ENCODE measurements around the gene HDAC4.

DNA sequence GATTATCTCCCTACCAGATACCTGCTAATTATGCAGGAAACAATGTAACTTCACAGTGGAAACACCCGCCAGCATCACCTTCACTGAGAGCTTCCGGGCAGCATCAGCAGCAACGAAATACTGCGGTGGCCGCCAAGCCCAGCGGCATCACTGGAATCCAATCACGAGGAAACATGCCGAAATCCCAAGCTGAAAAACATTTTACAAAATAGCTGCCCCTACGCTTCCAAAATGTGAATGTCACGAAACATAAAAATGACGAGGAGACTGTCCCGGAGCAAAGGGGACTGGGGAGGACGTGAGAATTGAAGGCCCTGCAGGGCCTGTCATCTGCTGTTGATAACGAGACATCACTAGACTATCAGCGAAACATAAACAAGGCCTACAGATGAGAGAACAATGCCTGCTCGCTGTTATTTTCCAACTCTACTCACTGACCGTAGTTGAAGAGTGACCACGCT lies 82.6 kb downstream of the HDAC4 start:
- TF ChIP-seq, protein P1, sequence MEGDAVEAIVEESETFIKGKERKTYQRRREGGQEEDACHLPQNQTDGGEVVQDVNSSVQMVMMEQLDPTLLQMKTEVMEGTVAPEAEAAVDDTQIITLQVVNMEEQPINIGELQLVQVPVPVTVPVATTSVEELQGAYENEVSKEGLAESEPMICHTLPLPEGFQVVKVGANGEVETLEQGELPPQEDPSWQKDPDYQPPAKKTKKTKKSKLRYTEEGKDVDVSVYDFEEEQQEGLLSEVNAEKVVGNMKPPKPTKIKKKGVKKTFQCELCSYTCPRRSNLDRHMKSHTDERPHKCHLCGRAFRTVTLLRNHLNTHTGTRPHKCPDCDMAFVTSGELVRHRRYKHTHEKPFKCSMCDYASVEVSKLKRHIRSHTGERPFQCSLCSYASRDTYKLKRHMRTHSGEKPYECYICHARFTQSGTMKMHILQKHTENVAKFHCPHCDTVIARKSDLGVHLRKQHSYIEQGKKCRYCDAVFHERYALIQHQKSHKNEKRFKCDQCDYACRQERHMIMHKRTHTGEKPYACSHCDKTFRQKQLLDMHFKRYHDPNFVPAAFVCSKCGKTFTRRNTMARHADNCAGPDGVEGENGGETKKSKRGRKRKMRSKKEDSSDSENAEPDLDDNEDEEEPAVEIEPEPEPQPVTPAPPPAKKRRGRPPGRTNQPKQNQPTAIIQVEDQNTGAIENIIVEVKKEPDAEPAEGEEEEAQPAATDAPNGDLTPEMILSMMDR (IDR thresholded peaks at IDR 0.05) = no peak
- TF ChIP-seq POLR2A (IDR thresholded peaks at IDR 0.05) = no peak
- peak in 1 of 2 donors; percentile 7 for TF ChIP-seq EP300 (IDR thresholded peaks at IDR 0.05)

All from tibial nerve (tissue), 4 donors.